ENCODE data around the gene TBCEL.

Gene TBCEL

GRCh38 chr11:121095561-121095960, 71.7 kb downstream of the TBCEL start:
- DNase-seq (ENCODE audit: low spot score), result no peak
- in situ Hi-C loops (cut with MboI; ENCODE audit: low pct_unique_long_range_greater_than_20kb, low sequenced_read_pairs, unreplicated experiment), result no loop called here
- no peak for TF ChIP-seq CTCF (IDR thresholded peaks at IDR 0.05; ENCODE audit: extremely low read depth, insufficient read depth, missing control alignments)

GRCh38 chr11:121099364-121099763, 75.5 kb downstream of the TBCEL start:
- in situ Hi-C loops (cut with MboI; ENCODE audit: low pct_unique_long_range_greater_than_20kb, low sequenced_read_pairs, unreplicated experiment), result no loop called here
- no peak for TF ChIP-seq CTCF (IDR thresholded peaks at IDR 0.05; ENCODE audit: extremely low read depth, insufficient read depth, missing control alignments)
- DNase-seq (ENCODE audit: low spot score), result no peak

- in situ Hi-C loops (cut with MboI; ENCODE audit: low pct_unique_long_range_greater_than_20kb, low sequenced_read_pairs, unreplicated experiment), result no loop called here
- DNase-seq (ENCODE audit: low spot score), result no peak
- no peak for TF ChIP-seq CTCF (IDR thresholded peaks at IDR 0.05; ENCODE audit: extremely low read depth, insufficient read depth, missing control alignments)
Measured at GRCh38 chr11:121099885-121100284, 76.0 kb downstream of the TBCEL start.

- DNase-seq (ENCODE audit: low spot score), result no peak
- in situ Hi-C loops (cut with MboI; ENCODE audit: low pct_unique_long_range_greater_than_20kb, low sequenced_read_pairs, unreplicated experiment), result no loop called here
- TF ChIP-seq CTCF (IDR thresholded peaks at IDR 0.05; ENCODE audit: extremely low read depth, insufficient read depth, missing control alignments), result no peak
Measured at GRCh38 chr11:121100943-121101342, 77.0 kb downstream of the TBCEL start, which contains the start of gene TECTA. Gene TECTA, plus strand, starts transcription at chr11:121101243. Its CDS starts 1,423 bp downstream, at chr11:121102666.

GRCh38 chr11:121104312-121104762, 80.4 kb downstream of the TBCEL start:
- DNase-seq (ENCODE audit: low spot score), result no peak
- in situ Hi-C loops (cut with MboI; ENCODE audit: low pct_unique_long_range_greater_than_20kb, low sequenced_read_pairs, unreplicated experiment), result no loop called here
- TF ChIP-seq CTCF (IDR thresholded peaks at IDR 0.05; ENCODE audit: extremely low read depth, insufficient read depth, missing control alignments), result peak; percentile 32

GRCh38 chr11:121105063-121105480, 81.2 kb downstream of the TBCEL start:
- no peak for DNase-seq (ENCODE audit: low spot score)
- in situ Hi-C loops (cut with MboI; ENCODE audit: low pct_unique_long_range_greater_than_20kb, low sequenced_read_pairs, unreplicated experiment), result no loop called here
- no peak for TF ChIP-seq CTCF (IDR thresholded peaks at IDR 0.05; ENCODE audit: extremely low read depth, insufficient read depth, missing control alignments)

All from GM13977 (cell line).